GM12873 (cell line): ENCODE data around the gene CYP3A4.

Source experiments
- CTCF ChIP-seq: IDR thresholded peaks from 2 replicates; pipeline ENCODE4 v1.5.1; 2012; ENCODE audit warnings: low read depth, mild to moderate bottlenecking, moderate library complexity, low read length, control low read depth; ENCODE audit not compliant: insufficient read depth; ENCODE audit errors: missing control alignments

Gene CYP3A4

DNA sequence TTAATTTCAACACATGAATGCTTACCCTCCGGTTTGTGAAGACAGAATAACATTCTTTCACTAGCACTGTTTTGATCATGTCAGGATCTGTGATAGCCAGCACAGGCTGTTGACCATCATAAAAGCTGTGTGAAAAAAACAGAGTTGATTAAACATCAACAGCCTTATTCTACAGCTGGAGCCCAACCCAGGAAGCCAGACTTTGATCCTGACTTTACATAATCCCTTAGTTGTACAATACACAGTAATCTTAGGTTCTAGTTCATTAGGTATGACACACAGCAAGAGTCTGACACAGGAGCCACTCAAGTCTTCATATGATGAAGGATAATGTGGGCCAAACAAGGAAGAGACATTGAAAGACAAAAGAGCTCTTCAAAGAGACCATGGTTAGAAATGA, 11.4 kb downstream of the CYP3A4 start:
- no peak for TF ChIP-seq CTCF

DNA sequence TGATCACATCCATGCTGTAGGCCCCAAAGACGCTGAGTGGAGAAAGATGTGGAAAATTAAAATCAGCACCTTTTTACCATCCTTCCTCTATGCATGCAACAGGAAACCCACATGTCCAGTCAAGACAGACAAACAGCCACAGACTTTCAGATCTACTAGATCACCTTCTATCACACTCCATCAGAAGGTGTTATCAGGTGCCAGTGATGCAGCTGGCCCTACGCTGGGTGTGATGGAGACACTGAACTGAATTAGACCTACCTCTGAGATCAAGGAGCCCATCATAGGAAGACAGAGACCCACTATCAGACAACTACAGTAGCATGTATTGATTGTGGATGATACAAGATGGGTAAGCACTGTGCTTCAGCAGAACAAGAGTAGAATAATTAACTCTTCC, 15.5 kb downstream of the CYP3A4 start:
- TF ChIP-seq CTCF = no peak

GRCh38 chr7:99767662-99768061, 16.3 kb downstream of the CYP3A4 start:
- no peak for TF ChIP-seq CTCF

DNA sequence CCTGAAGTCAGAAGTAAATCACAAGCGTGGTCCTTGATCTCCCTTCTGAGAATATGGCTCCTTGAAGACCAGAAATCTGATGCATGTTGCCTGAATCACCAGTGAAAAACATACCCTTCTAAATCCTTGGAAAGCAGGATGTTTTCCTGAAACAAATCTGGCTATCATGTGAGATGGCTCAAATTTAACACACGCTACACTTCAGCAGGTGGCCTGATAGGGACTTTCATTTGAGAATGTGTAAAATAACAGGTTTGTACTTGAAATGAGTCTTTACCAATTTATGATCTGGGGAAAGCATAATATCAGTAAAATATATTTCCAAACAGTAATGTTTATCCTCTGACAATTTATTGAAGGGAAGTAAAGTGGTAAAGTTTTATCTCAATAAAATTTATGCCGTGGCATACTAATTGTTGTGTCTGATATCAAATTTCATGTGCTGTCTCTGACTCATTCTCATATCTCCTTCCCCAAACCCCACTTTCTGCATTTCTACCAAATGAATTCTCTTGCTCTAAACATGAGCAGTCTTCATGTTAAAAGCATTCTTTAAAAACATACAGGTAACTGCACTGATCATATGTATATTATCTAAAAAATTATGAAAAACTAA, 17.4 kb downstream of the CYP3A4 start:
- no peak for TF ChIP-seq CTCF

- no peak for TF ChIP-seq CTCF
Observed at GRCh38 chr7:99764478-99764877, 19.5 kb downstream of the CYP3A4 start.

DNA sequence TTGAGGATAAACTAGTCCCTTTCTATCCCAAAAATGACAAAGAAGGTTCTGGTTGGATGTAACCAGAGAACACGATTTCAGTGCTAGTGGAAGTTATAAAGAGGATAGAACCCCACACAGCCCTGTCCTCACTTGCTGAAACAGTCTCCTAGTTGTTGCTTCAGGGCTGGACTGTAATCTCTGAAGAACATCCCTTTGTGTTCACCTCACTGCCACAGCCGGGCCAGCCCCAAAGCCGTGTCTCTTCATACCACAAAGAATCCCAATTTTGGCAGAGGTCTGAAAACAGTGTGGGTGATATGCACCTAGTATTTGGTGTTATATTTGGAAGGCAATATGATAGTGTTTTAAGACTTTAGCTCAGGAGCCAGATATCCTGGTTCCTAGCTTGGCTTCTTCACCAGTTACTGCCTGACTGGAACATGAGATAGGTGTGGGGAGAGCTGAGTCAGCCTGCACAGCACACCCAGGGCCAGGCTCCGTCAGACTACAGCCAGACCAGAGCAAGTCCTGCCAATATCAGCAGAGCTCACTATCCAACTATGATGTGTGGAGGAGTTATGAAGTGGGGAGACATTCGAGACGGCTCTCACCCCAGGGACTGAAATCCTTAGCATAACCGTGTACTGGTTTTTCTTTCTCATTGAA, 21.2 kb downstream of the CYP3A4 start:
- no peak for TF ChIP-seq CTCF

DNA sequence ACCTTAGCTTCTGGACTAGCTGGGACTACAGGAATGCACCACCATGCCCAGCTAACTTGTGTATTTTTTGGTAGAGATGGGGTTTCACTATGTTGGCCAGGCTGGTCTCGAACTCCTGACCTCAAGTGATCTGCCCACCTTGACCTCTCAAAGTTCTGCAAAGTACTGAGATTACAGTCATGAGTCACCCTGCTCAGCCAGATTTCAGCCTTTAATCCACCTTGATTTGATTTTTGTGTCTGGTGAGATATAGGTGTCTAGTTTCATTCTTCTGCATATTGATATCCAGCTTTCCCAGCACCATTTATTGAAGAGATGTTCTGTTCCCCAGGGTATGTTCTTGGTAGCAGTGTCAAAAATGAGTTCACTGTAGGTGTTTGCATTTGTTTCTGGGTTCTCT, 28.9 kb downstream of the CYP3A4 start:
- no peak for TF ChIP-seq CTCF
